GM23338 (cell line): ENCODE data around the gene P2RY12. TPM values are rescaled to one million over a fixed set of nuclear protein-coding genes. Genes with fewer than 3 reads are reported as not detected.

Experiments
- ATAC-seq: fragments of 200-7000 bp; cut with Tn5 transposase; 3 replicates; pipeline ENCODE4 v1.9.1; 2020
- DNase-seq: peaks from one replicate; pipeline ENCODE4 v3.0.0-alpha.2; 2015; ENCODE audit warnings: low spot score
- H2AFZ ChIP-seq: fragments of 200-600 bp; sonication (generic); 2 replicates; pipeline ENCODE4 v1.8.0; 2016; ENCODE audit warnings: antibody characterized with exemption, mild to moderate bottlenecking, moderate library complexity
- H3F3A ChIP-seq: fragments of 200-600 bp; sonication (generic); replicated peaks from 2 replicates; pipeline ENCODE4 v1.8.0; 2017; ENCODE audit warnings: antibody characterized with exemption, mixed run types, low read depth
- H3K27ac ChIP-seq: fragments of 200-600 bp; sonication (generic); 2 replicates; pipeline ENCODE4 v1.6.1; 2016; ENCODE audit warnings: low read depth
- H3K27me3 ChIP-seq: fragments of 200-600 bp; sonication (generic); 2 replicates; pipeline ENCODE4 v1.8.0; 2016; ENCODE audit warnings: mild to moderate bottlenecking, mixed run types, moderate library complexity; ENCODE audit not compliant: insufficient read depth
- H3K36me3 ChIP-seq: fragments of 200-600 bp; sonication (generic); 2 replicates; pipeline ENCODE4 v1.8.0; 2016; ENCODE audit warnings: mild to moderate bottlenecking; ENCODE audit not compliant: insufficient read depth
- H3K4me1 ChIP-seq: fragments of 200-600 bp; sonication (generic); 2 replicates; pipeline ENCODE4 v1.8.0; 2016; ENCODE audit warnings: mild to moderate bottlenecking, moderate library complexity; ENCODE audit not compliant: insufficient read depth
- H3K4me2 ChIP-seq: fragments of 200-600 bp; sonication (generic); 2 replicates; pipeline ENCODE4 v1.7.1; 2017; ENCODE audit warnings: mixed run types
- H3K4me3 ChIP-seq: fragments of 200-600 bp; sonication (generic); 2 replicates; pipeline ENCODE4 v1.6.1; 2016; ENCODE audit warnings: mixed run types
- H3K79me2 ChIP-seq: fragments of 200-600 bp; sonication (generic); replicated peaks from 2 replicates; pipeline ENCODE4 v1.8.0; 2017; ENCODE audit warnings: mild to moderate bottlenecking; ENCODE audit not compliant: insufficient read depth
- H3K9me2 ChIP-seq: fragments of 200-600 bp; sonication (generic); 2 replicates; pipeline ENCODE4 v1.8.0; 2017; ENCODE audit not compliant: insufficient read depth
- H4K20me1 ChIP-seq: fragments of 200-600 bp; sonication (generic); replicated peaks from 2 replicates; pipeline ENCODE4 v1.8.0; 2017; ENCODE audit warnings: mild to moderate bottlenecking; ENCODE audit not compliant: insufficient read depth
- H3K27ac Mint-ChIP-seq: 2 replicates; pipeline ENCODE4 v1.8.0; 2020; ENCODE audit warnings: inconsistent platforms, mild to moderate bottlenecking, moderate library complexity, mixed read lengths
- H3K27me3 Mint-ChIP-seq: 3 replicates; pipeline ENCODE4 v1.8.0; 2022; ENCODE audit warnings: low read depth, mild to moderate bottlenecking, moderate library complexity, mixed read lengths, inconsistent platforms; ENCODE audit not compliant: insufficient read depth, poor library complexity
- H3K36me3 Mint-ChIP-seq: 3 replicates; pipeline ENCODE4 v1.8.0; 2021; ENCODE audit warnings: low read depth, mild to moderate bottlenecking, inconsistent platforms, moderate library complexity, mixed read lengths
- H3K4me1 Mint-ChIP-seq: 3 replicates; pipeline ENCODE4 v1.8.0; 2020; ENCODE audit warnings: mild to moderate bottlenecking, inconsistent platforms, mixed read lengths
- H3K4me3 Mint-ChIP-seq: 3 replicates; pipeline ENCODE4 v1.8.0; 2021; ENCODE audit warnings: moderate library complexity, mild to moderate bottlenecking, inconsistent platforms, mixed read lengths
- H3K9me3 Mint-ChIP-seq: 3 replicates; pipeline ENCODE4 v1.8.0; 2020; ENCODE audit warnings: moderate library complexity, mild to moderate bottlenecking, inconsistent platforms, mixed read lengths
- CREB1 ChIP-seq: fragments of 250-450 bp; sonication (Bioruptor Pico); IDR thresholded peaks from 2 replicates; pipeline ENCODE4 v1.5.0; 2020; ENCODE audit warnings: low read depth, mild to moderate bottlenecking, moderate library complexity
- ETS1 ChIP-seq: IDR thresholded peaks from 2 replicates; pipeline ENCODE4 v1.6.1; 2016; ENCODE audit warnings: antibody characterized with exemption
- EZH2 ChIP-seq: fragments of 200-600 bp; sonication (generic); IDR thresholded peaks from one replicate; pipeline ENCODE4 v1.8.0; 2017; ENCODE audit warnings: antibody characterized with exemption, mild to moderate bottlenecking, low read depth; ENCODE audit not compliant: unreplicated experiment
- EZH2phosphoT487 ChIP-seq: fragments of 200-600 bp; sonication (generic); IDR thresholded peaks from one replicate; pipeline ENCODE4 v1.8.1; 2018; ENCODE audit warnings: antibody characterized with exemption; ENCODE audit not compliant: unreplicated experiment
- JUNB ChIP-seq: IDR thresholded peaks from one replicate; pipeline ENCODE4 v1.6.1; 2016; ENCODE audit warnings: antibody characterized with exemption; ENCODE audit not compliant: unreplicated experiment
- NANOG ChIP-seq: IDR thresholded peaks from 2 replicates; pipeline ENCODE4 v1.6.1; 2016; ENCODE audit warnings: antibody characterized with exemption, borderline replicate concordance
- REST ChIP-seq: IDR thresholded peaks from one replicate; pipeline ENCODE4 v1.6.1; 2018; ENCODE audit warnings: antibody characterized with exemption; ENCODE audit not compliant: unreplicated experiment
- ZNF114 ChIP-seq: fragments of 250-450 bp; sonication (Bioruptor Pico); IDR thresholded peaks from 2 replicates; pipeline ENCODE4 v1.5.0; 2020; ENCODE audit warnings: mild to moderate bottlenecking, moderate library complexity
- ZNF331 ChIP-seq: fragments of 250-450 bp; sonication (Bioruptor Pico); IDR thresholded peaks from 2 replicates; pipeline ENCODE4 v1.5.0; 2020; ENCODE audit warnings: low read depth, mild to moderate bottlenecking, moderate library complexity
- polyA plus RNA-seq: library from polyadenylated mRNA; unstranded; fragments of >200 nt; fragmentation: Nextera tagmentation; extraction: Ambion mirVana; gene quantifications from 2 replicates; pipeline ENCODE4 v1.2.1, GENCODE V29; 2016
- total RNA-seq: library from RNA; depleted of rRNA; stranded (reverse); fragments of >200 nt; shearing (Covaris generic); gene quantifications from 2 replicates; pipeline ENCODE4 v1.2.3, GENCODE V29; 2014

Gene P2RY12
- total and polyA plus RNA-seq, 2 experiments from 2014 or later: 1.1 TPM; not detected in 1

- peaks cover 48% of the 10 kb centered on the region for H3K4me1 Mint-ChIP-seq
- peak within 1 kb of the TSS; percentile 47; the same call in 1 of the 2 replicates for H3K27ac ChIP-seq
- no peaks in the 10 kb centered on the region for H3K79me2 ChIP-seq
- H3K4me3 ChIP-seq: no peak within 1 kb of the TSS
- H3K4me2 ChIP-seq: no peak within 1 kb of the TSS
- peak within 1 kb of the TSS; percentile 69 for H3K27ac Mint-ChIP-seq
- TF ChIP-seq ZNF331 (CRISPR knock-in tag) (no peak), JUNB (no peak)
- H2AFZ ChIP-seq: no peak within 1 kb of the TSS
- no peaks in the 10 kb centered on the region for H3K36me3 ChIP-seq
- H3K4me3 Mint-ChIP-seq: no peak within 1 kb of the TSS
- peak; percentile 34 for DNase-seq
- H3K27me3 Mint-ChIP-seq: no peaks in the 10 kb centered on the region
- H3F3A ChIP-seq: no peaks in the 10 kb centered on the region
- no peaks in the 10 kb centered on the region for H3K9me3 Mint-ChIP-seq
- H3K9me2 ChIP-seq: no peaks in the 10 kb centered on the region
- H3K27me3 ChIP-seq: no peaks in the 10 kb centered on the region
- peaks cover 44% of the 10 kb centered on the region for H3K4me1 ChIP-seq
- no peaks in the 10 kb centered on the region for H3K36me3 Mint-ChIP-seq
- peak; percentile 47 for ATAC-seq
- H4K20me1 ChIP-seq: no peaks in the 10 kb centered on the region
Measured at GRCh38 chr3:151316267-151316991, 68.1 kb downstream of the P2RY12 start, which contains the start of gene GPR87. Gene GPR87 (minus strand): TSS chr3:151316820. CDS start chr3:151300100, 16,720 bp downstream.

- Histone ChIP-seq H4K20me1 (no peaks in the 10 kb centered on the region), H3K4me1 (peaks cover 44% of the 10 kb centered on the region), H2AFZ (no peak overlapping the region), H3F3A (no peaks in the 10 kb centered on the region), H3K4me3 (no peak overlapping the region), H3K4me2 (no peak overlapping the region), H3K27me3 (no peaks in the 10 kb centered on the region), H3K79me2 (no peaks in the 10 kb centered on the region), H3K27ac (peak overlapping the region; percentile 47; the same call in 1 of the 2 replicates), H3K36me3 (no peaks in the 10 kb centered on the region), H3K9me2 (no peaks in the 10 kb centered on the region)
- Mint-ChIP-seq H3K27ac (peak overlapping the region; percentile 69), H3K4me1 (peaks cover 48% of the 10 kb centered on the region), H3K4me3 (no peak overlapping the region), H3K27me3 (no peaks in the 10 kb centered on the region), H3K9me3 (no peaks in the 10 kb centered on the region), H3K36me3 (no peaks in the 10 kb centered on the region)
- TF ChIP-seq CREB1 (CRISPR knock-in tag): no peak
- no peak for TF ChIP-seq EZH2phosphoT487
- no peak for TF ChIP-seq NANOG
- TF ChIP-seq ZNF114 (CRISPR knock-in tag): no peak
- TF ChIP-seq ZNF331 (CRISPR knock-in tag): no peak
- TF ChIP-seq EZH2: no peak
- no peak for TF ChIP-seq REST
- no peak for TF ChIP-seq ETS1
- TF ChIP-seq JUNB: no peak
- DNase-seq: no peak
- no peak for ATAC-seq
Measured at GRCh38 chr3:151315846-151316245, 68.7 kb downstream of the P2RY12 start.
